ENCODE data around the gene RBM23.
"Not testable (repeated sequence)": the region's sequence is repeated elsewhere in the genome, so short reads cannot be mapped to it uniquely, and the experiment has no call there.

The RBM23 gene

GRCh38 chr14:22919601-22919921, 612 bp upstream of the RBM23 start:
- no peak for DNase-seq (ENCODE audit: low read depth, low spot score)

GRCh38 chr14:22915886-22916521, 2.9 kb downstream of the RBM23 start:
- DNase-seq (ENCODE audit: low read depth, low spot score), result no peak

- not testable (repeated sequence) for DNase-seq (ENCODE audit: low read depth, low spot score)
Observed at GRCh38 chr14:22914836-22915235, 4.1 kb downstream of the RBM23 start.

- DNase-seq (ENCODE audit: low read depth, low spot score), result no peak
Observed at GRCh38 chr14:22910916-22911315, 8.0 kb downstream of the RBM23 start.

GRCh38 chr14:22908601-22909000, 10.3 kb downstream of the RBM23 start:
- DNase-seq (ENCODE audit: low read depth, low spot score), result no peak

- no peak for DNase-seq (ENCODE audit: low read depth, low spot score)
Observed at GRCh38 chr14:22907429-22907828, 11.5 kb downstream of the RBM23 start.

- DNase-seq (ENCODE audit: low read depth, low spot score), result no peak
Observed at GRCh38 chr14:22906073-22906472, 12.9 kb downstream of the RBM23 start.

- DNase-seq (ENCODE audit: low read depth, low spot score), result no peak
Observed at GRCh38 chr14:22905627-22906026, 13.3 kb downstream of the RBM23 start.

- no peak for DNase-seq (ENCODE audit: low read depth, low spot score)
Observed at GRCh38 chr14:22903742-22904087, 15.2 kb downstream of the RBM23 start.

GRCh38 chr14:22901799-22902198, 17.1 kb downstream of the RBM23 start:
- DNase-seq (ENCODE audit: low read depth, low spot score), result no peak

GRCh38 chr14:22900081-22900799, 18.7 kb downstream of the RBM23 start:
- DNase-seq (ENCODE audit: low read depth, low spot score), result no peak

GRCh38 chr14:22898302-22899090, 20.5 kb downstream of the RBM23 start:
- no peak for DNase-seq (ENCODE audit: low read depth, low spot score)

GRCh38 chr14:22897357-22897756, 21.6 kb downstream of the RBM23 start:
- DNase-seq (ENCODE audit: low read depth, low spot score), result no peak

GRCh38 chr14:22896760-22897159, 22.2 kb downstream of the RBM23 start:
- no peak for DNase-seq (ENCODE audit: low read depth, low spot score)

GRCh38 chr14:22896356-22896755, 22.6 kb downstream of the RBM23 start:
- DNase-seq (ENCODE audit: low read depth, low spot score), result no peak

- DNase-seq (ENCODE audit: low read depth, low spot score), result no peak
Observed at GRCh38 chr14:22895402-22895801, 23.5 kb downstream of the RBM23 start.

GRCh38 chr14:22893706-22894105, 25.2 kb downstream of the RBM23 start:
- DNase-seq (ENCODE audit: low read depth, low spot score), result no peak

- no peak for DNase-seq (ENCODE audit: low read depth, low spot score)
Observed at GRCh38 chr14:22892488-22892887, 26.5 kb downstream of the RBM23 start.

GRCh38 chr14:22890416-22890815, 28.5 kb downstream of the RBM23 start:
- no peak for DNase-seq (ENCODE audit: low read depth, low spot score)

GRCh38 chr14:22888662-22889061, 30.3 kb downstream of the RBM23 start:
- DNase-seq (ENCODE audit: low read depth, low spot score), result no peak

- no peak for DNase-seq (ENCODE audit: low read depth, low spot score)
Observed at GRCh38 chr14:22887990-22888378, 31.0 kb downstream of the RBM23 start.

GRCh38 chr14:22887260-22887989, 31.5 kb downstream of the RBM23 start:
- peak; percentile 55 for DNase-seq (ENCODE audit: low read depth, low spot score)

Measured in brain pericyte (primary cell).